Karpas-422 (cell line): ENCODE results near the gene CD82. TPM values are rescaled to one million over a fixed set of nuclear protein-coding genes. Genes with fewer than 3 reads are reported as not detected.
"Not testable (repeated sequence)": the region's sequence is repeated elsewhere in the genome, so short reads cannot be mapped to it uniquely, and the experiment has no call there.

Experiments used
- DNase-seq: peaks from one replicate; pipeline ENCODE4 v3.0.0-alpha.2; 2015
- H2AFZ ChIP-seq: fragments of 200-600 bp; sonication (generic); 2 replicates; pipeline ENCODE4 v1.6.1; 2014; ENCODE audit warnings: antibody characterized with exemption, low read length, mixed read lengths
- H3K27ac ChIP-seq: fragments of 200-600 bp; sonication (generic); 2 replicates; pipeline ENCODE4 v1.5.1; 2014; ENCODE audit warnings: mild to moderate bottlenecking, low read length, moderate library complexity
- H3K27me3 ChIP-seq: fragments of 200-600 bp; sonication (generic); 2 replicates; pipeline ENCODE4 v1.6.1; 2014; ENCODE audit warnings: low read length, mixed read lengths
- H3K36me3 ChIP-seq: fragments of 200-600 bp; sonication (generic); 2 replicates; pipeline ENCODE4 v1.6.1; 2014; ENCODE audit warnings: low read length, mixed read lengths; ENCODE audit not compliant: insufficient read depth
- H3K4me1 ChIP-seq: fragments of 200-600 bp; sonication (generic); 2 replicates; pipeline ENCODE4 v1.6.1; 2014; ENCODE audit warnings: mild to moderate bottlenecking, low read length, mixed read lengths
- H3K4me2 ChIP-seq: fragments of 200-600 bp; sonication (generic); 2 replicates; pipeline ENCODE4 v1.6.1; 2014; ENCODE audit warnings: low read length, low read depth, mild to moderate bottlenecking; ENCODE audit not compliant: poor library complexity, severe bottlenecking
- H3K4me3 ChIP-seq: fragments of 200-600 bp; sonication (generic); 2 replicates; pipeline ENCODE4 v1.5.1; 2014; ENCODE audit warnings: mild to moderate bottlenecking, antibody characterized with exemption, low read length, mixed read lengths
- H3K79me2 ChIP-seq: fragments of 200-600 bp; sonication (generic); 2 replicates; pipeline ENCODE4 v1.6.1; 2014; ENCODE audit warnings: mild to moderate bottlenecking, low read length, mixed read lengths
- H3K9ac ChIP-seq: fragments of 200-600 bp; sonication (generic); 2 replicates; pipeline ENCODE4 v1.6.0; 2014; ENCODE audit warnings: low read length
- H3K9me2 ChIP-seq: fragments of 200-600 bp; sonication (generic), shearing (Covaris generic); replicated peaks from 2 replicates; pipeline ENCODE4 v1.6.0; 2014; ENCODE audit warnings: mild to moderate bottlenecking, low read length, moderate library complexity; ENCODE audit not compliant: insufficient read depth
- H3K9me3 ChIP-seq: fragments of 300-700, 200-600 bp; sonication (generic); 2 replicates; pipeline ENCODE4 v1.6.1; 2014; ENCODE audit warnings: low read length, mixed read lengths
- H4K20me1 ChIP-seq: fragments of 200-600 bp; sonication (generic); 2 replicates; pipeline ENCODE4 v1.6.1; 2014; ENCODE audit warnings: mild to moderate bottlenecking, antibody characterized with exemption, low read length, low read depth; ENCODE audit not compliant: insufficient read depth
- total RNA-seq: library from RNA; depleted of rRNA; stranded (reverse); fragments of >200 nt; shearing (Covaris generic); gene quantifications from 2 replicates; pipeline ENCODE4 v1.2.3, GENCODE V29; 2014; ENCODE audit warnings: low replicate concordance

CD82 gene
- total RNA-seq, 1 experiment from 2014 or later = 22.2 TPM

DNA sequence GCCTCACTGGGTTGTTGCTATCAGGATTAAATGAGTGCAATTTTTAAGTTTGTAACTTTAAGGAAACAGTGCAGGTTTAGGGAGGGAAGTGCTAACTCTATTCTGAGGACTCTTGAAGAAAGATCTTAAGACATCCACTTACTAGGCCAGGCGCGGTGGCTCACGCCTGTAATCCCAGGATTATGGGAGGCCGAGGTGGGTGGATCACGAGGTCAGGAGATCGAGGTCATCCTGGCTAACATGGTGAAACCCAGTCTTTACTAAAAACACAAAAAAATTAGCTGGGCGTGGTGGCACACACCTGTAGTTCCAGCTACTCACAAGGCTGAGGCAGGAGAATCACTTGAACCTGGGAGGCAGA, 5.5 kb upstream of the CD82 start:
- Histone ChIP-seq H3K4me1 (peaks cover 54% of the 10 kb centered on the region), H3K4me2 (peak overlapping the region; percentile 78), H3K4me3 (peak overlapping the region; percentile 52; the same call in 1 of the 2 replicates), H3K9ac (peak overlapping the region; percentile 34; the same call in 1 of the 2 replicates), H3K27ac (peak overlapping the region; percentile 87)
- H4K20me1 ChIP-seq, H3K27me3 ChIP-seq, H2AFZ ChIP-seq, DNase-seq, H3K79me2 ChIP-seq, H3K9me2 ChIP-seq, H3K36me3 ChIP-seq, H3K9me3 ChIP-seq: not testable (repeated sequence)

DNA sequence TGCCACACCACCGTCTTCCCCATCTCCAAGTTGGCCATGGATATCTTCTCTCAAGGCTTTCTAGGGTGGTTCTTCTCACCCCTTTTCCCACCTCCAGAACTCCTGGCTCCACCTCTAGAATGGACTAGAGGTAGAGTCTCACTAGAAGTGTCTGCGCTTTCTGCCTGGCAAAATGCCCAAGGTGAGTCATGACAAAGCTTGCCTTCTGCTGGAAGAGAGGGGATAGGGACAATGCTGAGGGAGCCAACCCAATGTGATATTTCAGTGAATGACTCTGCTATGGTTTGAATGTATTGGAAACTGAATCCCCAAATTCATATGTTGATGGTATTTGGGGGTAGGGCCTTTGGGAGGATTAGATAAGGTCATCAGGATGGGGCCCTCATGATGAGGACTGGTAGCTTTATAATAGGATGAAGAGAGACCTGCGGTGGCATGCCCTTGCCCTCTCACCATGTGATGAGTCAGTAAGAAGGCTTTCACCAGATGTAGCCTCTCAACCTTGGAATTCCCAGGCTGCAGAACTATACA, 4.1 kb upstream of the CD82 start:
- H3K9ac ChIP-seq = no peak overlapping the region
- H3K9me2 ChIP-seq = no peaks in the 10 kb centered on the region
- H3K9me3 ChIP-seq = no peaks in the 10 kb centered on the region
- H3K36me3 ChIP-seq = no peaks in the 10 kb centered on the region
- no peak overlapping the region for H2AFZ ChIP-seq
- H3K27me3 ChIP-seq = no peaks in the 10 kb centered on the region
- no peak overlapping the region for H3K4me3 ChIP-seq
- no peak overlapping the region for H3K27ac ChIP-seq
- H3K4me1 ChIP-seq = peaks cover 59% of the 10 kb centered on the region
- no peak for DNase-seq
- no peaks in the 10 kb centered on the region for H3K79me2 ChIP-seq
- H3K4me2 ChIP-seq = no peak overlapping the region
- 0 out of 2 replicates have a peak, but pooled peaks cover 4% of the 10 kb centered on the region for H4K20me1 ChIP-seq

DNA sequence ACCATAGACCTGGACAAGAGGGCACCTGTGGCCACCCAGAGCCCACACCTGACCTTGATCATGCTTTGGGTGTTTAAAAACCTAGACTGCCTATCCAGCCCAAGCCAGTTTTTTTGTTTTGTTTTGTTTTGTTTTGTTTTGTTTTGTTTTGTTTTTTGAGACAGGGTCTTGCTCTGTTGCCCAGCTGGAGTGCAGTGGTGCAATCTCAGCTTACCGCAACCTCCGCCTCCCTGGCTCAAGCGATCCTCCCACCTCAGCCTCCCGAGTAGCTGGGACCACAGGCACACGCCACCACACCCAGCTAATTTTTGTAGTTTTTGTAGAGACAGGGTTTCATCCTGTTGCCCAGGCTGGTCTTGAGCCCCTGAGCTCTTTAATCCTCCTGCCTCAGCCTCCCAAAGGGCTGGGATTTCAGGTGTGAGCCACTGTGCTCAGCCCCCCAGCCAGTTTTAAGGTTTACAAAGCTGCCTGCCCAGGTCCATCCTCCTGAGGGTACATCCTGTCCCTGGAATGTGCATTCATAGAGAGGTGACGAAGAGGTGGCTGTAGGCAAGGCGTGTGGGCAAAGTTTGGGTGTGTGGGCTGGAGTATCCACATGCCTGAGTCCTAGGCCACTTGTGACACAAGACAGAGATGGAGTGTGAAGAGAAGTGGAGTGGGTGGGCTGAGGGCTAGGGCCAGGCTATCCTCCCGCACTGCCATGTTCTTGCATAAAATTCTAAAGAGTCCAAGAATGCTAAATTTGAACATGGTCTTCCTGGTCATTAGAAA, 3.3 kb upstream of the CD82 start:
- Histone ChIP-seq H3K9ac (no peak overlapping the region), H3K4me3 (no peak overlapping the region), H2AFZ (no peak overlapping the region), H3K9me2 (no peaks in the 10 kb centered on the region), H3K27ac (no peak overlapping the region), H3K9me3 (no peaks in the 10 kb centered on the region), H3K4me2 (no peak overlapping the region), H3K4me1 (peaks cover 62% of the 10 kb centered on the region), H3K27me3 (no peaks in the 10 kb centered on the region), H3K79me2 (no peaks in the 10 kb centered on the region), H4K20me1 (0 out of 2 replicates have a peak, but pooled peaks cover 6% of the 10 kb centered on the region), H3K36me3 (no peaks in the 10 kb centered on the region)
- DNase-seq = no peak

GRCh38 chr11:44562845-44563460, 2.5 kb upstream of the CD82 start:
- peaks cover 60% of the 10 kb centered on the region for H3K4me1 ChIP-seq
- H3K4me2 ChIP-seq = no peak overlapping the region
- no peaks in the 10 kb centered on the region for H3K27me3 ChIP-seq
- no peak overlapping the region for H3K27ac ChIP-seq
- H3K9me3 ChIP-seq = no peaks in the 10 kb centered on the region
- 0 out of 2 replicates have a peak, but pooled peaks cover 6% of the 10 kb centered on the region for H4K20me1 ChIP-seq
- peaks cover 4% of the 10 kb centered on the region; the same call in 1 of the 2 replicates for H3K79me2 ChIP-seq
- no peaks in the 10 kb centered on the region for H3K9me2 ChIP-seq
- no peaks in the 10 kb centered on the region for H3K36me3 ChIP-seq
- H3K4me3 ChIP-seq = no peak overlapping the region
- no peak for DNase-seq
- H3K9ac ChIP-seq = no peak overlapping the region
- no peak overlapping the region for H2AFZ ChIP-seq

- Histone ChIP-seq H3K27me3 (no peaks in the 10 kb centered on the region), H3K4me2 (no peak overlapping the region), H3K36me3 (no peaks in the 10 kb centered on the region), H3K9me3 (no peaks in the 10 kb centered on the region), H3K4me3 (no peak overlapping the region), H3K9ac (no peak overlapping the region), H3K79me2 (peaks cover 6% of the 10 kb centered on the region; the same call in 1 of the 2 replicates), H3K27ac (no peak overlapping the region), H2AFZ (no peak overlapping the region), H4K20me1 (0 out of 2 replicates have a peak, but pooled peaks cover 6% of the 10 kb centered on the region), H3K9me2 (no peaks in the 10 kb centered on the region), H3K4me1 (peaks cover 61% of the 10 kb centered on the region)
- no peak for DNase-seq
These were observed 1.8 kb upstream of the CD82 start for GRCh38 chr11:44563711-44564110.

GRCh38 chr11:44564166-44564565, 1.3 kb upstream of the CD82 start:
- Histone ChIP-seq H3K36me3 (no peaks in the 10 kb centered on the region), H3K4me1 (peaks cover 61% of the 10 kb centered on the region), H3K27ac (no peak overlapping the region; the same call in 1 of the 2 replicates), H4K20me1 (0 out of 2 replicates have a peak, but pooled peaks cover 6% of the 10 kb centered on the region), H3K27me3 (no peaks in the 10 kb centered on the region), H2AFZ (no peak overlapping the region), H3K9me2 (no peaks in the 10 kb centered on the region), H3K4me2 (peak overlapping the region; percentile 67), H3K9me3 (no peaks in the 10 kb centered on the region), H3K9ac (peak overlapping the region; percentile 72; the same call in 1 of the 2 replicates), H3K4me3 (peak overlapping the region; percentile 63; the same call in 1 of the 2 replicates), H3K79me2 (peaks cover 6% of the 10 kb centered on the region; the same call in 1 of the 2 replicates)
- DNase-seq = no peak

GRCh38 chr11:44564670-44565210, 723 bp upstream of the CD82 start:
- no peak for DNase-seq
- Histone ChIP-seq H3K27ac (peak overlapping the region; percentile 30), H3K4me1 (peaks cover 57% of the 10 kb centered on the region), H3K27me3 (no peaks in the 10 kb centered on the region), H4K20me1 (0 out of 2 replicates have a peak, but pooled peaks cover 6% of the 10 kb centered on the region), H3K4me3 (peak overlapping the region; percentile 63), H3K9ac (peak overlapping the region; percentile 72), H3K36me3 (no peaks in the 10 kb centered on the region), H3K9me2 (no peaks in the 10 kb centered on the region), H3K79me2 (peaks cover 6% of the 10 kb centered on the region; the same call in 1 of the 2 replicates), H3K9me3 (no peaks in the 10 kb centered on the region), H2AFZ (peak overlapping the region; percentile 89), H3K4me2 (peak overlapping the region; percentile 67)
